Body of pancreas (tissue), 4 donors: ENCODE measurements around the gene SLAIN2. TPM values are rescaled to one million over a fixed set of nuclear protein-coding genes. Genes with fewer than 3 reads are reported as not detected.

Experiments
- ATAC-seq: fragments of 150-250 bp; one replicate; pipeline ENCODE4 v1.9.1; 2016
- DNase-seq, 4 donors: peaks; one replicate each; pipeline ENCODE4 v3.0.0-alpha.2; 2019
- H3K27ac ChIP-seq, 4 donors: fragments of 200-600 bp; sonication (generic); 1 replicate in 3 of 4; 2 replicates in 1 of 4; pipeline versions ENCODE4 v1.5.1 to v1.6.1; 2016 to 2019; ENCODE audit warnings: mild to moderate bottlenecking in 1 of 4, mixed read lengths in 1 of 4, moderate library complexity in 1 of 4
- H3K27me3 ChIP-seq, 2 donors: fragments of 200-600 bp; sonication (generic); one replicate each; pipeline ENCODE4 v1.6.0; 2016; ENCODE audit warnings: mild to moderate bottlenecking in 1 of 2
- H3K36me3 ChIP-seq, 2 donors: fragments of 200-600 bp; sonication (generic); replicated peaks in 1 of 2; 2 replicates each; pipeline ENCODE4 v1.5.1; 2016; ENCODE audit warnings: low read depth in 2 of 2; ENCODE audit not compliant: insufficient read depth in 1 of 2
- H3K4me1 ChIP-seq: fragments of 200-600 bp; sonication (generic); one replicate; pipeline ENCODE4 v1.6.0; 2016
- H3K4me3 ChIP-seq, 2 donors: fragments of 200-600 bp; sonication (generic); 1 replicate in 1 of 2; 2 replicates in 1 of 2; pipeline ENCODE4 v1.5.1; 2016 to 2019
- H3K9me3 ChIP-seq, 3 donors: fragments of 200-600 bp; sonication (generic); 1 replicate in 2 of 3; 2 replicates in 1 of 3; pipeline ENCODE4 v1.5.1; 2016
- CTCF ChIP-seq, 7 experiments: fragments of 450-650 bp in 4 of 7; fragments of 200-600 bp in 3 of 7; sonication (generic) in 3 of 7; IDR thresholded peaks; one replicate each; pipeline ENCODE4 v1.5.1; 2016 to 2019; ENCODE audit warnings: antibody characterized with exemption in 7 of 7
- POLR2A ChIP-seq, 3 donors: fragments of 450-650 bp; IDR thresholded peaks; one replicate each; pipeline ENCODE4 v1.6.1; 2016; ENCODE audit warnings: antibody characterized with exemption in 3 of 3, mild to moderate bottlenecking in 2 of 3
- whole genome bisulfite sequencing, 2 donors: methylation state at CpG; one replicate each; pipeline ENCODE4 v1.1.5; 2017; 5-methylcytosine and 5-hydroxymethylcytosine counted together
- intact Hi-C: fragments of 100-400 bp; cut with DNase I; formaldehyde crosslinking; loops from one replicate; pipeline ENCODE4 v1.15.1; 2023
- total RNA-seq, 2 donors: library from RNA; depleted of rRNA; stranded (reverse); fragments of >200 nt; gene quantifications; one replicate each; pipeline ENCODE4 v1.1.0, GENCODE V29; 2016

SLAIN2 gene
- total RNA-seq, 2 donors from 2014 or later: 13.2 to 17.1 TPM

DNA sequence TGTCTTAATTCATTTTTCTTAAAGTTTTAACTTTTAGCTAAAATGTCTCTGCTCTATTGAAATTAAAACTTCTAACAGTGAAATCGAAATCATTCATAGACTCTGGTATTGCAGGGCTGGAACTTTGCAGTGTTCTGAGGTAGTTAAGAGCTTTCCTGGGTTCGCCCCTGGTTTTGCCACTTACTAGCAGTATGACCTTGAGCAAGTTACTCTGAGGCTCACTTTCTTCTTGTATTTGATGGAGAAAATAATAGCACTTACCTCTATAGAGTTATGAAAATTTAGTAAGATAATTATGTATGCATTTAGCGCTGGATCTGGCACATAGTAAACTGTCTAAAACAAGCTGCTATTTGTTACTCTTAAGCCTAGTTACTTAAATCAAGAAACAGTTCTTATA, 1.7 kb downstream of the SLAIN2 start:
- no peak for DNase-seq
- Histone ChIP-seq H3K4me1 (peaks cover 36% of the 10 kb centered on the region), H3K36me3 (no peaks in the 10 kb centered on the region), H3K4me3 (no peak overlapping the region), H3K9me3 (no peaks in the 10 kb centered on the region), H3K27ac (no peak overlapping the region), H3K27me3 (no peaks in the 10 kb centered on the region)
- WGBS, 2 donors: 6 to 19% methylated on average over 3 of the region's 3 CpGs
- ATAC-seq: no peak
- intact Hi-C loops: no loop called here
- TF ChIP-seq POLR2A (IDR thresholded peaks at IDR 0.05) (no peak), CTCF (IDR thresholded peaks at IDR 0.05) (no peak)

GRCh38 chr4:48343551-48343950, 2.2 kb downstream of the SLAIN2 start:
- Histone ChIP-seq H3K27ac (no peak overlapping the region), H3K9me3 (no peaks in the 10 kb centered on the region), H3K36me3 (no peaks in the 10 kb centered on the region), H3K27me3 (no peaks in the 10 kb centered on the region), H3K4me3 (no peak overlapping the region), H3K4me1 (peaks cover 36% of the 10 kb centered on the region)
- WGBS, 2 donors: 46 to 50% methylated on average over 1 of the region's 1 CpG
- intact Hi-C loops: no loop called here
- DNase-seq (no peak), ATAC-seq (no peak)
- TF ChIP-seq POLR2A (IDR thresholded peaks at IDR 0.05): no peak
- TF ChIP-seq CTCF (IDR thresholded peaks at IDR 0.05): no peak

DNA sequence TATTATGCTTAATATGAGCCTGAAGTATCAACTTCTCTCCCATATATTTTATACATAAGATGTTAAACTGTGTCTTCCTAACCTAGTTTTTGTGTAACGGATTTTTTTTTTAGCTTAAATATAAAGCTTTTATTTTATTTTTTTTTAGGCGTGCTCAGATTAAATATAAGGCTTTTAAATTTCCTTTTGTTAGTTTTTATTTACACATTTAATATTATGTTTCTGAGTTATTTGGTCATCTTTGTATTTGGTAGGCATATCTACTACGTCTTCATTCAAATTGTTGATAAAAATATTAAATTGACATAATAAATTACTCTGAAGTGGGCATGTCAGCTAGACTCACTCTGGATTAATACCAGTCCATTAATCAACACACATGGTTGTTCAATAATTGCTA, 4.2 kb downstream of the SLAIN2 start:
- Histone ChIP-seq H3K27ac (no peak overlapping the region), H3K27me3 (no peaks in the 10 kb centered on the region), H3K4me3 (no peak overlapping the region), H3K36me3 (no peaks in the 10 kb centered on the region), H3K9me3 (no peaks in the 10 kb centered on the region), H3K4me1 (peaks cover 37% of the 10 kb centered on the region)
- TF ChIP-seq POLR2A (IDR thresholded peaks at IDR 0.05) (no peak), CTCF (IDR thresholded peaks at IDR 0.05) (no peak)
- 73 to 89% methylated on average over 3 of the region's 3 CpGs for WGBS, 2 donors
- intact Hi-C loops: no loop called here
- ATAC-seq: no peak
- DNase-seq: no peak

- Histone ChIP-seq H3K4me1 (peaks cover 46% of the 10 kb centered on the region), H3K4me3 (no peak overlapping the region), H3K27ac (no peak overlapping the region), H3K36me3 (no peaks in the 10 kb centered on the region), H3K27me3 (no peaks in the 10 kb centered on the region), H3K9me3 (no peaks in the 10 kb centered on the region)
- ATAC-seq: no peak
- no peak for TF ChIP-seq POLR2A (IDR thresholded peaks at IDR 0.05)
- no peak for TF ChIP-seq CTCF (IDR thresholded peaks at IDR 0.05)
- DNase-seq: no peak
- intact Hi-C loops: no loop called here
Observed at GRCh38 chr4:48346594-48346993, 5.3 kb downstream of the SLAIN2 start.

DNA sequence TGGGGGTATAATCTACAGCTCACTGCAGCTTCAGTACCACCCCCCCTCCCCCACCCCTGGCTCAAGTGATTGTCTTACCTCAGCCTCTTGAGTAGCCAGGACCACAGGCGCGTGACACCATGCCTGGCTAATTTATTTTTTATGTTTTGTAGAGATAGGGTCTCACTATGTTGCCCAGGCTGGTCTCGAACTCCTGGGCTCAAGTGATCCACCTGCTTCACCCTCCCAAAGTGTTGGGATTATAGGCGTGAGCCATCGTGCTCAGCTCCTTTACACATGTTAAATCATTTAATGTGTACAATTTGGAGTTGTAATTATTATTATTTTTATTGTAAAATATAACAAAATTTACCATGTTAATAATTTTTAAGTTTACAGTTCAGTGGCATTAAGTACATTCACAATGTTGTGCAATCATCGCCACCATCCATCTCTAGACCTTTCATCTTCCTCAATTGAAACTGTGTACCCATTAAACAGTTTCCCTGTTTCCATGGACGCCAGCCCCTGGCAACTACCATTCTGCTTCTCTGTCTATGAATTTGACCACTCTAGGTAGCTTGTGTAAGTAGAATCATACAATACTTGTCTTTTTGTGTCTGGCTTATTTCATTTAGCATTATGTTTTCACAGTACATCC, 6.1 kb downstream of the SLAIN2 start:
- no peaks in the 10 kb centered on the region for H3K36me3 ChIP-seq
- no peak overlapping the region for H3K27ac ChIP-seq
- H3K9me3 ChIP-seq: no peaks in the 10 kb centered on the region
- no peaks in the 10 kb centered on the region for H3K27me3 ChIP-seq
- intact Hi-C loops: no loop called here
- TF ChIP-seq POLR2A (IDR thresholded peaks at IDR 0.05) (no peak), CTCF (IDR thresholded peaks at IDR 0.05) (no peak)
- H3K4me1 ChIP-seq: peaks cover 51% of the 10 kb centered on the region
- no peak overlapping the region for H3K4me3 ChIP-seq
- DNase-seq (no peak), ATAC-seq (no peak)
- whole genome bisulfite sequencing, 2 donors: 93 to 97% methylated on average over 7 of the region's 7 CpGs
